Measurements from ENCODE around the gene LARP7. TPM values are rescaled to one million over a fixed set of nuclear protein-coding genes. Genes with fewer than 3 reads are reported as not detected.

Gene LARP7
- total RNA-seq, 1 experiment from 2014 or later, result 39.5 TPM

DNA sequence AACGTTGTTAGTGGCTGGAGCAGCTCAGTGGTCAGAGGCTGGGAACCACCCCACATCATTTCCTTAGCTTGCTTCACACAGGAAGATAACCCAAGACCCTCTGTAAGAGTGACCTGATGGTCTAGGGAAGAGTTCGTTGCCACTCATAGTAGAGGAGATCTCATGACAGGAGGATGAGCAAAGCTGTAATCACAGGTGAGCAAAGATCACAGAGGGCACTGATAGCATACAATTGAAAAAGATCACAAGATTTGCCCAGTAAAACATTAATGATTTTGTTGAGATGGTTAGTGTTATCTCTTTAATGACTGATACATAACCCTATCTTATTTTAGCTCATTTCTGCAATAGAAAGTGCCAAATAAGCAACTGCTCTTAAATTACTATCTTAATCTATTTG is 44.1 kb downstream of the LARP7 start:
- ChIA-PET RAD21 (ENCODE audit: low non-redundant PET in 1 of 2, low total read pairs in 2 of 2, uncharacterized antibody in 2 of 2, unreplicated experiment in 2 of 2) (no interaction called here), CTCF (no interaction called here), POLR2A (no interaction called here)
- Histone ChIP-seq H3K27ac (ENCODE audit: low read depth, low read length) (no peak overlapping the region), H3K79me2 (ENCODE audit: insufficient read depth, low read length) (no peaks in the 10 kb centered on the region), H4K20me1 (ENCODE audit: insufficient read depth) (no peaks in the 10 kb centered on the region), H3K9ac (ENCODE audit: low read length) (no peak overlapping the region), H3K36me3 (ENCODE audit: control insufficient read depth in 1 of 2, insufficient read depth in 2 of 2, low read length in 2 of 2) (no peaks in the 10 kb centered on the region), H3K4me2 (ENCODE audit: low read length) (no peak overlapping the region), H3K9me2 (ENCODE audit: insufficient read depth) (no peaks in the 10 kb centered on the region), H3K4me3 (replicated peaks in 1 of 2; ENCODE audit: low read depth in 1 of 2, low read length in 2 of 2) (no peak overlapping the region), H3K4me1 (ENCODE audit: control insufficient read depth in 1 of 2, insufficient read depth in 2 of 2, low read length in 2 of 2) (no peaks in the 10 kb centered on the region), H3K27me3 (ENCODE audit: insufficient read depth, low read length) (no peaks in the 10 kb centered on the region), H2AFZ (ENCODE audit: low read depth, low read length, poor library complexity, severe bottlenecking) (no peak overlapping the region), H3K9me3 (ENCODE audit: control insufficient read depth in 1 of 2, insufficient read depth in 1 of 2, low read depth in 1 of 2, low read length in 2 of 2) (no peaks in the 10 kb centered on the region)
- no peak for TF ChIP-seq POLR2A (IDR thresholded peaks at IDR 0.05; ENCODE audit: borderline replicate concordance, extremely low read depth, insufficient read depth, insufficient read length)
- TF ChIP-seq SP1 (IDR thresholded peaks at IDR 0.05; ENCODE audit: low read depth), result no peak
- TF ChIP-seq TCF7L2 (IDR thresholded peaks at IDR 0.05; ENCODE audit: borderline replicate concordance, extremely low read depth, insufficient read depth, insufficient read length), result no peak
- no peak for TF ChIP-seq ZFX (IDR thresholded peaks at IDR 0.05)
- TF ChIP-seq FOSL1 (IDR thresholded peaks at IDR 0.05; ENCODE audit: low read depth), result no peak
- no TSS peak for BruUV-seq (replicated peaks)
- no peak for ATAC-seq
- intact Hi-C loops (cut with micrococcal nuclease), result no loop called here
- DNase-seq (ENCODE audit: low read depth, low spot score), result no peak

GRCh38 chr4:112693507-112693906 is 56.6 kb downstream of the LARP7 start:
- intact Hi-C loops (cut with micrococcal nuclease), result no loop called here
- Histone ChIP-seq H3K9me3 (ENCODE audit: control insufficient read depth in 1 of 2, insufficient read depth in 1 of 2, low read depth in 1 of 2, low read length in 2 of 2) (no peaks in the 10 kb centered on the region), H3K79me2 (ENCODE audit: insufficient read depth, low read length) (no peaks in the 10 kb centered on the region), H4K20me1 (ENCODE audit: insufficient read depth) (no peaks in the 10 kb centered on the region), H3K27ac (ENCODE audit: low read depth, low read length) (no peak overlapping the region), H3K4me1 (ENCODE audit: control insufficient read depth in 1 of 2, insufficient read depth in 2 of 2, low read length in 2 of 2) (no peaks in the 10 kb centered on the region), H2AFZ (ENCODE audit: low read depth, low read length, poor library complexity, severe bottlenecking) (no peak overlapping the region), H3K9ac (ENCODE audit: low read length) (no peak overlapping the region), H3K9me2 (ENCODE audit: insufficient read depth) (no peaks in the 10 kb centered on the region), H3K36me3 (ENCODE audit: control insufficient read depth in 1 of 2, insufficient read depth in 2 of 2, low read length in 2 of 2) (no peaks in the 10 kb centered on the region), H3K4me3 (replicated peaks in 1 of 2; ENCODE audit: low read depth in 1 of 2, low read length in 2 of 2) (no peak overlapping the region), H3K27me3 (ENCODE audit: insufficient read depth, low read length) (no peaks in the 10 kb centered on the region), H3K4me2 (ENCODE audit: low read length) (no peak overlapping the region)
- ChIA-PET CTCF (no interaction called here), RAD21 (ENCODE audit: low non-redundant PET in 1 of 2, low total read pairs in 2 of 2, uncharacterized antibody in 2 of 2, unreplicated experiment in 2 of 2) (no interaction called here), POLR2A (no interaction called here)
- no peak for DNase-seq (ENCODE audit: low read depth, low spot score)
- no peak for ATAC-seq
- no TSS peak for BruUV-seq (replicated peaks)
- TF ChIP-seq CEBPB (IDR thresholded peaks at IDR 0.05; ENCODE audit: low read depth) (no peak), ATF3 (IDR thresholded peaks at IDR 0.05) (no peak), POLR2A (IDR thresholded peaks at IDR 0.05; ENCODE audit: borderline replicate concordance, extremely low read depth, insufficient read depth, insufficient read length) (no peak), CTCF (IDR thresholded peaks at IDR 0.05 in 2 of 3, conservative IDR thresholded peaks at IDR 0.05 in 1 of 3; ENCODE audit: borderline replicate concordance in 1 of 3, insufficient read depth in 1 of 3, low read depth in 2 of 3, low read length in 2 of 3) (no peak), POLR2AphosphoS5 (IDR thresholded peaks at IDR 0.05; ENCODE audit: low read depth, low read length) (no peak), EZH2phosphoT487 (IDR thresholded peaks at IDR 0.05; ENCODE audit: borderline replicate concordance) (no peak), SRF (IDR thresholded peaks at IDR 0.05; ENCODE audit: low read depth) (no peak), YY1 (IDR thresholded peaks at IDR 0.05; ENCODE audit: extremely low read depth, insufficient replicate concordance, low read depth, low read length) (no peak)
- TF ChIP-seq, protein P1, sequence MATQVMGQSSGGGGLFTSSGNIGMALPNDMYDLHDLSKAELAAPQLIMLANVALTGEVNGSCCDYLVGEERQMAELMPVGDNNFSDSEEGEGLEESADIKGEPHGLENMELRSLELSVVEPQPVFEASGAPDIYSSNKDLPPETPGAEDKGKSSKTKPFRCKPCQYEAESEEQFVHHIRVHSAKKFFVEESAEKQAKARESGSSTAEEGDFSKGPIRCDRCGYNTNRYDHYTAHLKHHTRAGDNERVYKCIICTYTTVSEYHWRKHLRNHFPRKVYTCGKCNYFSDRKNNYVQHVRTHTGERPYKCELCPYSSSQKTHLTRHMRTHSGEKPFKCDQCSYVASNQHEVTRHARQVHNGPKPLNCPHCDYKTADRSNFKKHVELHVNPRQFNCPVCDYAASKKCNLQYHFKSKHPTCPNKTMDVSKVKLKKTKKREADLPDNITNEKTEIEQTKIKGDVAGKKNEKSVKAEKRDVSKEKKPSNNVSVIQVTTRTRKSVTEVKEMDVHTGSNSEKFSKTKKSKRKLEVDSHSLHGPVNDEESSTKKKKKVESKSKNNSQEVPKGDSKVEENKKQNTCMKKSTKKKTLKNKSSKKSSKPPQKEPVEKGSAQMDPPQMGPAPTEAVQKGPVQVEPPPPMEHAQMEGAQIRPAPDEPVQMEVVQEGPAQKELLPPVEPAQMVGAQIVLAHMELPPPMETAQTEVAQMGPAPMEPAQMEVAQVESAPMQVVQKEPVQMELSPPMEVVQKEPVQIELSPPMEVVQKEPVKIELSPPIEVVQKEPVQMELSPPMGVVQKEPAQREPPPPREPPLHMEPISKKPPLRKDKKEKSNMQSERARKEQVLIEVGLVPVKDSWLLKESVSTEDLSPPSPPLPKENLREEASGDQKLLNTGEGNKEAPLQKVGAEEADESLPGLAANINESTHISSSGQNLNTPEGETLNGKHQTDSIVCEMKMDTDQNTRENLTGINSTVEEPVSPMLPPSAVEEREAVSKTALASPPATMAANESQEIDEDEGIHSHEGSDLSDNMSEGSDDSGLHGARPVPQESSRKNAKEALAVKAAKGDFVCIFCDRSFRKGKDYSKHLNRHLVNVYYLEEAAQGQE (IDR thresholded peaks at IDR 0.05; ENCODE audit: low read depth), result no peak
